Kidney tubule cell (primary cell): ENCODE measurements around the gene AGBL1.

Experiments
- DNase-seq: peaks from one replicate; pipeline ENCODE4 v3.0.0-alpha.2; 2018; ENCODE audit warnings: low spot score

Gene AGBL1

GRCh38 chr15:86163816-86164215 lies 84.1 kb downstream of the AGBL1 start:
- DNase-seq, result no peak

- no peak for DNase-seq
These were observed 84.7 kb downstream of the AGBL1 start for GRCh38 chr15:86164232-86164898.

GRCh38 chr15:86165265-86166211 lies 85.9 kb downstream of the AGBL1 start:
- no peak for DNase-seq

GRCh38 chr15:86167841-86168240 lies 88.2 kb downstream of the AGBL1 start:
- no peak for DNase-seq

GRCh38 chr15:86178845-86179244 lies 99.2 kb downstream of the AGBL1 start:
- DNase-seq, result no peak

GRCh38 chr15:86183596-86184491 lies 104.2 kb downstream of the AGBL1 start:
- no peak for DNase-seq

- no peak for DNase-seq
These were observed 114.2 kb downstream of the AGBL1 start for GRCh38 chr15:86193716-86194380.

- DNase-seq, result no peak
These were observed 118.1 kb downstream of the AGBL1 start for GRCh38 chr15:86197770-86198169.

- DNase-seq, result no peak
These were observed 119.9 kb downstream of the AGBL1 start for GRCh38 chr15:86199467-86200145.

- DNase-seq, result no peak
These were observed 121.8 kb downstream of the AGBL1 start for GRCh38 chr15:86201313-86202008.

GRCh38 chr15:86203462-86203861 lies 123.8 kb downstream of the AGBL1 start:
- no peak for DNase-seq

- DNase-seq, result no peak
These were observed 125.4 kb downstream of the AGBL1 start for GRCh38 chr15:86205096-86205495.

- DNase-seq, result no peak
These were observed 133.7 kb downstream of the AGBL1 start for GRCh38 chr15:86213420-86213819.

GRCh38 chr15:86213888-86214287 lies 134.2 kb downstream of the AGBL1 start:
- DNase-seq, result no peak

GRCh38 chr15:86221119-86221518 lies 141.4 kb downstream of the AGBL1 start:
- no peak for DNase-seq

- no peak for DNase-seq
These were observed 149.6 kb downstream of the AGBL1 start for GRCh38 chr15:86229306-86229705.

GRCh38 chr15:86229936-86230335 lies 150.3 kb downstream of the AGBL1 start:
- DNase-seq, result no peak

- DNase-seq, result peak; percentile 17
These were observed 152.4 kb downstream of the AGBL1 start for GRCh38 chr15:86231864-86232721.

- DNase-seq, result no peak
These were observed 156.0 kb downstream of the AGBL1 start for GRCh38 chr15:86235667-86236066.
